ENCODE results near the gene FAM162A.

DNA sequence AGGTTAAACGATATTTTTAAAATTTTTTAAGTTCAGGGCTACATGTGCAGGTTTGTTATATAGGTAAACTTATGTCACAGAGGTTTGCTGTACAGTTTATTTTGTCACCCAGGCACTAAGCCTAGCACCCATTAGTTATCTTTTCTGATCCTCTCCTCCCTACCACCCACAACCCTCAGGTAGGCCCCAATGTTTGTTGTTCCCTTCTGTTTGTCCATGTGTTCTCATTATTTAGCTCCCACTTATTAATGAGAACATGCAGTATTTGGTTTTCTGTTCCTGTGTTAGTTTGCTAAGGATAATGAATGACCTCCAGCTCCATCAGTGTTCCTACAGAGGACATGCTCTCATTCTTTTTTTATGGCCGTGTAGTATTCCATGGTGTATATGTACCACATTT lies 14.9 kb downstream of the FAM162A start:
- TF ChIP-seq, protein P1, sequence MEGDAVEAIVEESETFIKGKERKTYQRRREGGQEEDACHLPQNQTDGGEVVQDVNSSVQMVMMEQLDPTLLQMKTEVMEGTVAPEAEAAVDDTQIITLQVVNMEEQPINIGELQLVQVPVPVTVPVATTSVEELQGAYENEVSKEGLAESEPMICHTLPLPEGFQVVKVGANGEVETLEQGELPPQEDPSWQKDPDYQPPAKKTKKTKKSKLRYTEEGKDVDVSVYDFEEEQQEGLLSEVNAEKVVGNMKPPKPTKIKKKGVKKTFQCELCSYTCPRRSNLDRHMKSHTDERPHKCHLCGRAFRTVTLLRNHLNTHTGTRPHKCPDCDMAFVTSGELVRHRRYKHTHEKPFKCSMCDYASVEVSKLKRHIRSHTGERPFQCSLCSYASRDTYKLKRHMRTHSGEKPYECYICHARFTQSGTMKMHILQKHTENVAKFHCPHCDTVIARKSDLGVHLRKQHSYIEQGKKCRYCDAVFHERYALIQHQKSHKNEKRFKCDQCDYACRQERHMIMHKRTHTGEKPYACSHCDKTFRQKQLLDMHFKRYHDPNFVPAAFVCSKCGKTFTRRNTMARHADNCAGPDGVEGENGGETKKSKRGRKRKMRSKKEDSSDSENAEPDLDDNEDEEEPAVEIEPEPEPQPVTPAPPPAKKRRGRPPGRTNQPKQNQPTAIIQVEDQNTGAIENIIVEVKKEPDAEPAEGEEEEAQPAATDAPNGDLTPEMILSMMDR (IDR thresholded peaks at IDR 0.05; ENCODE audit: low read length) = no peak
- no peak for TF ChIP-seq EZH2 (IDR thresholded peaks at IDR 0.05; ENCODE audit: borderline replicate concordance, low read length)

Measured in OCI-LY1 (cell line).